ENCODE results near the gene SRGAP3.
"Not testable (repeated sequence)": the region's sequence is repeated elsewhere in the genome, so short reads cannot be mapped to it uniquely, and the experiment has no call there.

The SRGAP3 gene

DNA sequence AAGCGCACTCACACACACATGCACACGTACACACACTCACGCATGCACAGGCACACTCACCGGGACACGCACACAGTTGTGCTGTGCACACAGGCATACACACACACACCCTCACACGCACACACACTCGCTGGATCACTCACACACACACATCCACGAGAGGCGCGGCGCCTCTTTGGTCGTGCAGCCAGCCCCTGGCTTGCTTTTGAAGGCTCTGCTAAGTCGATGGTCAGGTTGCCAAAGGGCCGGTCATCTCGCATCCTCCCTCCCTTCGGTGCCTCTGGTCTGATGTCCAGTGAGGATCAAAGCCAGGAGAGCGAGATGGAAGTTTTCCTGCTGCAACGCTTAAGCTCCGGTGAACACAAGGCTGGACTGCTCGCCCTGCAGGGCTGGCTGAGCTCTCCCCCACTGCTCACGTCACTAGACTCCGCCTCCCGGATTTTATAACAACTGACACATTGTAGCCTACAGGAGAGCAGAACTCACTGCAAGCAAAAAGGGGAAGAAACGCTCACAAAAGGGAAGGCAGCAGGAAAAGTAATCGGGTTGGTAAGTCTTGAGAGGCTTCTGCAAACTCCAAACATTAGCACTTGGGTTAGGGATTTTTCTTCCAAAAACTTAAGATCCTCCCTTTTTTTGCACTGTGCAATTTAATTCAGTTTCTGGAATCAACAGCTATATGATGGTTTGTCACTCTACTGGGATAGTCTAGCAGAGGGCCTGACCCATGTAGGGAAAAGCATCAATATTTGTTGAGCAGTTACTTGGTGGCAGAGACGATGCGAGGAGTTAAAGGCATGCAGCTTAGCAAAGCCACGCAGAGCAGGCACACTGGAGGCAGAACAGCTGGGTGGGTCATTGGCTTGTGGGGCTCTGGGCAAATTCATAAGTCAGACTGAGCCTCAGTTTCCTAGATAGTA is at the start of gene SRGAP3:
Gene SRGAP3 (minus strand): TSS at position 374 of the 920 bp plus-strand sequence. CDS start 695 bp downstream, outside the sequence.
- DNase-seq, result peak; percentile 78

DNA sequence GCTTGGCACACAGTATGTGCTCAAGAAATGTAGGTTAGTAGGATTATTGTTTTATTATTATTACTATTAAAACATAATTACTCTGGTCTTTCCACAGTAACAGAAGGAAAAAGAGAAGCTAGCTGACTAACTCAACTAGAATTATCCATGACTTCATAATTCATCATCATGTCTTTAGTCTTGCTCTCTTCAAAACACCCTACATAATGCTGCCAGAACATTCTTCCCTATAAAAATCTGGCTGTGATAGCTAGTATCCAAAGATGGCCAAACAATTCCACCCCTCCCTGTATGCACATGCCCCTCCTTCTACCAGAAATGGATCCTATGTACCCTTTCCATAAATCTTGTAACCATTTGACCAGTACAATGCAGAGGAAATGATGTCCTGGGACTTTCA is 48.8 kb upstream of the SRGAP3 start:
- no peak for DNase-seq

DNA sequence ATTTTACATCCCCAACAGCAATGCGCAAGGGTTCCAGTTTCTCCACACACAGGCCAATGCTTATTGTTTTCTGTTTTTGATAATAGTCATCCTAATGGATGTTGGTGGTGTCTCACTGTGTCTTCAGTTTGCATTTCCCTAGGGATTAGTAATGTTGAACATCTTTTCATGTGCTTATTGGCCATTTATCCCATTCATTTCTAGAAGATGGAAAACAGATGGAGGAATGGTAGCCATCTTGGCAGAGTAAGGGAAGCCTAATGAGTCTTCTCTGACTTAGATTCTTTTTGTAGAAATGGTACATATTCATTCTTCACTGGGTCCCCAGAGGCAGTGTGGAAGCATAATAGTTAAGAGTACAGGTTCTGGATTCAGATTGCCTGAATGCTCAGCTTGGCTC is 46.8 kb upstream of the SRGAP3 start:
- no peak for DNase-seq

DNA sequence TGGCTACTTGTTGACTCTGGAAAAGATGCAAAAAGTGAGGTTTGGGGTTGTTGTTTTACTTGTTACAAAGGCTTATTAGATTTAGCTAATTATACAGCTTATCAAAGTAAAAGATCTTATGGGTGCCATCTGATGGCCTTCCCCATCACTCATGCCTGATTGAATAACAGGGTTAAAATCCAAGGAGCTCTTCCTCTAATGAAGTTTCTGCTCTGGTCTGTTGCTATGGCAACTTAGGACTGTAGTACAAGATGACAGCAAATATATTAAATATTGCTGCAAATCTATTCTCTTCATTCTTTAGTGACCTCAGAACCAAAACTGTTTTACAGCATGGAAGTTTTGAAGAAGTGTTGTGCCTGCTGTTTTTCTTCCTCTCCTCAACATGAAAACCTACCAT is 45.6 kb upstream of the SRGAP3 start:
- no peak for DNase-seq

DNA sequence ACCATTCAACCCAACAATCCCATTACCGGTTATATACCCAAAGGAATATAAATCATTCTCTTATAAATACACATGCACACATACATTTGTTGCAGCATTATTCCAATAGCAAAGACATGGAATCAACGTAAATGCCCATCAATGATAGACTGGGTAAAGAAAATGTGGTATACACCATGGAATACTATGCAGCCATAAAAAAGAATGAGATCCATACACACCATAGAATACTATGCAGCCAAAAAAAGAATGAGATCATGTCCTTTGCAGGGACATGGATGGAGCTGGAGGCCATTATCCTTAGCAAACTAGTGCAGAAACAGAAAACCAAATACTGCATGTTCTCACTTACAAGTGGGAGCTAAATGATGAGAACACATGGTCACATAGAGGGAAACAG is 44.5 kb upstream of the SRGAP3 start:
- not testable (repeated sequence) for DNase-seq

DNA sequence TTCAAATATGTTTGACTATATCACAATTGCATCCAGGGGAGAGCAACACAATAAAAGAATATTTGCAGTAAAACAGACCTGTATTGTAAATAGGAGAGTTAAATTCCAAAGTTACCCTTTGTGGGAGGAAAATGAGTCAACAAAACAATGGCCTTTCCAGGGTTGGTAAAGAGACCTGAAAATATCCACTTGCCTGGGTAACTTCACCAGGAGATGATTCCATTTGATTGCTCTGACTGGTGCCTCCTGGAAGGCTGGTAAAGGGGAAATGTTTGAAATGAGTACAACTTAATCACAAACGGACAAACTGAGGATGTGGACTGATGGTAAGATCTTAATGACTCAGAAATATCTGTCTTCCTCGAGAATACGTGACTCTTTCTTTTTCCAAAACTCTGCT is 43.6 kb upstream of the SRGAP3 start:
- DNase-seq, result no peak

DNA sequence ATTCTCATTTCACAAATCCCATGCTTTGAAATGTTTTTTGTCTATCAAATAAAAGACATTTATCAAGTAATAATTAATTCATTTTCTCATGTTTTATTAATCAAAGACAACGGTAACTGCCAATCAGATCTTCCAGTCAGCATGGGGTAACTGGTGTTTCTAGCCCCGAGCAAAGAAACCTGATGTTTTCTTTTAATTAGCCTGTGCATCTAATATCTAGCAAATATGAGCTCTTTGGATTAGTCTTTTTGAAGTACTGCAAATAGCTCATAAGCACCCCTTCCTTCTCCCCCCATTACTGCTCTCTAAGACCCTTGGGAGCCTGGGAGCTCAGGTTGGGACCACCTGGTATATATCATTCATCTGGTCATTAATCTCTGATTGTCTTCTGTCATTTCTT is 43.1 kb upstream of the SRGAP3 start:
- DNase-seq, result no peak

DNA sequence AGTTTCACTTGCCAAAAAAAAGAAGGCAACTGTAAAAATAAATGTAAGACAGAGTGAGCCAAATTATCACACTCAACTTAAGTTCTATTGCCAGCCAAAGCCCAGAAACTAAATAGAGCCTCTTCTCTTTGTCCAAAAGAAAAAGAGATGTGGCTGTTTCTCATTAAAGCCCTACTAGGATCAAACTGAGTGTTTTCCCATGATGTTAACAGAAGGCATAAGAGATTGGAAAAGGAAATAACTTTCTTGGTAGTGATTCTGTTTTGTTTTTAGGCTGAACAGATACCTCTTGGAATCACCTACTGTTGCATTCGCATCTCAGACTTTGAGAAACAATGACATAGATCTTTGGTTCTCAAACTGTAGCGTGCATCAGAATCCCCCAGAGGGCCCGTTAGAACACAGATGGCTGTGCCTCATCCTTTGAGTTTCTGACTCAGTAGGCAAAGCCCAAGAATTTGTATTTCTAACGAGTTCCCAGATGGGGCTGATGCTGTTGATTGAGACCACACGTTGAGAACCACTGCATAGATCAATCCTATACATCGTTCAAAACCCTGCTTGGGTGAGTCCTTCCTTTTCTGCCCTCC is 42.5 kb upstream of the SRGAP3 start:
- DNase-seq, result no peak

DNA sequence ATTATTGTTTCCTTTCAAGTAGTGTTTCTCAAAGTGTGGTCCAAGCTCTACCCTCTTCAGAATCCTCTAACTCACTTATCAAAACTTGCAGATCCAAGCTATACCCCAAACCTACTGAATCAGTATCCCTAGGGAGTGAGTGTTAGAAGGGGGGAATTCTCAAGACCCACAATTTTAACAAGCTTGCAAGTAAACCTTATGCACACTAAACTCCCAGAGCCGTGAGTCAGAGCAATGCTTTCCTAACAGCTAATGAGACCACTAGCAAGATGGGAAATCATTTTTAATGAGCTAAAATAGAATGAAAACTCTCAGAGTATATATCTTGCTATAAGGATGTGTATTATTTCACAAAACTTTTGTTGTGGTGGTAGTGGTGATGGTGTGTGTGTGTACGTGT is 41.1 kb upstream of the SRGAP3 start:
- DNase-seq, result no peak

DNA sequence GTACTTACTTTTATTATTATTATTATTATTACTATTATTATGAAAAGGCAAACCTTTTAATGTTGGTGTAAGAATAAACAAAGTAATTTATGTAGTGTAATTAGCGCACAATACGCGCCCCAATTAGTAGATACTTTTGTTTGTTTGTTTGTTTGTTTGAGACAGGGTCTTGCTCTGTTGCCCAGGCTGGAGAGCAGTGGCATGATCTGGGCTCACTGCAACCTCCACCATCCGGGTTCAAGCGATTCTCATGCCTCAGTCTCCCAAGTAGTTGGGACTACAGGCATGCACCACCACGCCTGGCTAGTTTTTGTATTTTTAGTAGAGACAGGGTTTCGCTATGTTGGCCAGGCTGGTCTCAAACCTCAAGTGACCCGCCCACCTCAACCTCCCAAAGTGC is 32.1 kb upstream of the SRGAP3 start:
- not testable (repeated sequence) for DNase-seq

DNA sequence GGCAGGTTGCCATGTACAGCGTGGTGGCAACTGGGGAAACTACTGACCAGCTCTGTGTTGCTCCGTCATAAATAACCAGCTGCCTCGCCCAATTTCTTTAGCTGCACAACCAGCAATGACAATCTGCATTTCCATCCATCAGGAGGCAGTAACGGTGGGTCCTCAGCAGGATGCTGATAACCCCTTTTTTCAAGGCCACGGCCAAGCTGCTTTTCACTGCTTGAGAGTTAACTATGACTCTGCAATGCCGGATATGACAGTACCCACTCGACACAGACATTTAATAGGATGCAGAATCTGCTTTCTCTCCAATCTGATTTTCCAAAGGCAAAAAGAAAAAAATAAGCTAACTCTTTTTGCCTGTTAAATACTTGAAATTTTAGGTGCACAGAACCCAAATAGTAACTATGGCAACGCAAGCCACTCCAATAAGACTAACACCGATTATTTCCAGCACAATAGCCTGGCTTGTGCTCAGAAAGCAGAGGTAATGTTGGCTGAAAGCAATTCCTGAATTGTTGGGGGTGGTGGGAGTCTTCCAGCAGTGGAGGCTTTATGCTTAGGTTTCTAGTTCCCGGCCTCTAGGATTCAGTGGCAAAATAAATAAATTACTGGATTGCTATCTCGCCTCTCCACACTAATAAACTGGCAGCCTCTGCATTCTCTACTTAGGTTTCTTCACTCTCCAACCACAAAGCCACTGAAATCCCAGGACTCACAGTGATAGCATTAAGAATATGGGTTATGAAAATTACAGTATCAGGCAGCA is 31.2 kb upstream of the SRGAP3 start:
- DNase-seq, result no peak

DNA sequence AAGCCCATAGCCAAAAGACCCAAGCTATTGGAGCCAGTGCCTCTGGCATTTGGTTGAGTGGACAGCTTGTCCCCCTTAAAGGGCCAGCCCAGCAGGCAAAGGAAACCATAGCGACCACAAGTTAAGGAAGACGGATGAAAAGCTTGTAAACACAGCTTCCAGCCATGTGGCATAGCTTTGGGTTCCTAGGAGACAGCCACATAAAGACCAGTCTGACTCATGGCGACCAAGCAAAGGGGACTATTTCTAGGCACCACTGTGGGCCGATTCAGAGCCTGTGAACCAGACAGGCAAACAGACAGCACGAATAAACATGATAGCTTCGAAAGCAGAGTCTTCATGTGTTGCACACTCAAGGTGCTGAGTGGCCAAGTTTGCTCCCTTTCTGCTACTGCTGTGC is 30.5 kb upstream of the SRGAP3 start:
- no peak for DNase-seq

DNA sequence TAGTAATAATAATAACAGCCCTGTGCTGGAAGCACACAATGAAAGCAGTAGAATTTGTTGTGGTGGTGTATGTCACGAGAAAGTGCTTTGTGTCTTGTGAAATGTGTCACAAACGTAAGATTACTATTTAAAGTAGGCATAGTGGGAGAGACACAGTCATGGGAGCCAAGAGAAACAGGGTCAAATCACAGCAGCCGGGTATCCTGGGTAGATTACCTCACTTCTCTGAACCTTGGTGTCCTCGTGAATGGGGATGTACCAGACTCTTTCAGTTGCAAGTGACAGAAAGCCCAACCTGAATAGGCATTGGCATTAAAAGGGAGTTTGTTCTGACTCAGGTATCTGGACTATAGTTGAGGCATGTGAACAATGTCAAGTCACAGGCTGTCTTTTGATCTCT is 29.1 kb upstream of the SRGAP3 start:
- DNase-seq, result no peak

DNA sequence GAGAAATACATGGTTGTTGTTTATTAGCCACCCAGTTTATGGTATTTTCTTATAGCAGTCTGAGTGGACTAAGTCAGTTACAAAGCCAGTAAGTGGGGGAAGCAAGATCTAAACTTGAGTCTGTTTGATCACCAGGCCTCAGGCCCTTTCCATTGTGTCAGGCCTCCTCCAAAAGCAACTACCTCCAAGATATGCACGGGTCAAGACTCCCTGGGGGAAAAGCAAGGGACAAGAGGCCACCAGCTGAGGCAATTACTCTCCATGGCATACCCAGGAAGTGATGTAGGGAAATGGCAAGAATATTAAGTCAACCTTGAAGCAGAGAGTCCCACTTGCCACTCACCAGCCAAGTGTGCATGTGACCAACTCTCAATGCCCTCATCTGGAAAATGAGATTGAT is 28.6 kb upstream of the SRGAP3 start:
- DNase-seq, result no peak

DNA sequence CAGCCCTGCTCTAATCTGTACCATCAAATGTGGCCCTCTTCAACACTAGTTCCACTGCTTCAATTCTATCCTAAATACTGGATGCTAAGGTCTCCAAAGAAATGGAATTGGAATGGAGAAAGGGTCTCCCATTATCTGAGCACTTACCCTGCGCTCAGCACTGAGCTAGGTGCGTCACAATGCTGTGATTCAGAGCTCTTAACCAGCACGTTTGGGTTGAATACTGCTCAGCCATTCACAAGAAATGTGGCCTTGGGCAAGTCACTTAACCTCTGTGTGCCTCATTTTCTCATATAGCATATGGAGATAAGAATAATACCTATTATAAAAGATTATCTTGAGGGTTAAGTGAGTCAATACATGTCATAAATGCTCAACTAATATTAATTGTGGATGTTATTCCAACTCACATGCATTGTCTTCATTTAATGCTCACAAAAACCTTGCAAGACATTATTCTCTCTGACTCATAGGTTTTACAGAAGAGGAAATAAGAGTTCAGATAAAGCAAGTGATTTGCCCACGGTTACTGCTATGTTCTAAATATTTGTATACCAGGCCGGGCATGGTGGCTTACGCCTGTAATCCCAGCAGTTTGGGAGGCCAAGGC is 27.4 kb upstream of the SRGAP3 start:
- no peak for DNase-seq

DNA sequence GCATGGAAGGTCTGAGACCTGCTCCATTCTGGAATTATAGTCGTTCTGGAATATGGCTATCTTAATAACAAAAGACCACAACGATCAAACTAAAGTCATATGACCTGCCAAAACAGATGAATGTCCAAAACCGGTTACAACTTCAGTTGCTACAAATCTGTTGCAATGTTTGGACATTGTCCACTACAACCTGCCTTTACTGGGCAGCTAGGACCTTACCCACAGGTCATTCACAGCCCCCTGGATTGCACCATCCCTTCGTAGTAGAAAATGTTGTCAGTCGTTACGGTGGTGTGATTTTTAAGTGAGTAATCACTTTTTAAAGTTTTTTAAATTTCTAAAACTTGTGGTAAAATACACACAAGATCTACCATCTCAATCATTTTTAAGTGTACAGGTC is 22.5 kb upstream of the SRGAP3 start:
- DNase-seq, result no peak

DNA sequence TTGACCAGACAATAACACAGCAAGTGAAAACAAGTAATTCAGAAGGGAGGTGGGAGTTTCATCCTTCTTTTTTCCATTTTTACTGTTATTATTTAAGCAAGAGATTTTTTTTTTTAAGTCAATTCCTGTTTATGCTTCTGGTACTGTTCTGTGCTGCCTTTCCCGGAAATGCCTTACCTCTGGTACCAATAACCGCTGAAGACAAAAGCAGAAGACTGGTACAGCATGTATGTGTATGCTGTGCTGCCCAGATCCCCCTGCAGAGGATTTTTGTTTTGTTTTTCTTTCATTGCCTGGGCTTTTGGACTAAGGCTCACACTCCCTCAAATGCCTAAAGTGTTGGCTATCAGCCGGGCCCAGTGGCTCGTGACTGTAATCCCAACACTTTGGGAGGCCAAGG is 21.3 kb upstream of the SRGAP3 start:
- DNase-seq, result no peak

DNA sequence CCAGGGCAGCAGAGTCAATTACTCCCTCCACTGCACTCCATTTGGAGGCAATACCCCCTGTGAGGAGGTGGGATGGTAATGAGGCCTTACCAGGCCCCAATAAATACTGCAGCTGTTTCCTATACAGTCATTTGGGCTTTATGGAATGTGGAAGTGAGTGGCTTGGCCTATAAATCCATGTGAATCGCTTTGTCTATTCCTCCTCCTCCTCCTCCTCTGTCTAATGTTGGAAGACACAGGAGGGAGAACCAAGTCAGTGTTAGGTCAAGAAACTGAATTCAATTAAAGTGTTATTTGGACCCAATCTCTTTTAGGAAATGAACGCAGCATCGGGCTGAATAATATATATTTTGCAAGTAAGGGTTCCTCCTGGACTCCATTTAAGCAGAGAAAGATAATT is 17.3 kb upstream of the SRGAP3 start:
- no peak for DNase-seq

DNA sequence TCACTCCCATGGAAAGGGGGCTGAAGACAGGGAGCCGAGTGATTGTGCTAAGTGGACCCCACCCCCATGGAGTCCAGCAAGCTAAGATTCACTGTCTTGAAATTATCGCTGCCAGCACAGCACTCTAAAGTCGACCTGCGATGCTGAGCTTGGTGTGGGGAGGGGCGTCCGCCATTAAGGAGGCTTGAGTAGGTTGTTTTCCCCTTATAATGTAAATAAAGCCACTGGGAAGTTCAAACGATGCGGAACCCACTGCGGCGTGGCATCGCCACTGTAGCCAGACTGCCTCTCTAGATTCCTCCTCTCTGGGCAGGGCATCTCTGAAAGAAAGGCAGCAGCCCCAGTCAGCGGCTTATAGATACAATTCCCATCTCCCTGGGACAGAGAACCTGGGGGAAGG is 10.9 kb upstream of the SRGAP3 start:
- no peak for DNase-seq

DNA sequence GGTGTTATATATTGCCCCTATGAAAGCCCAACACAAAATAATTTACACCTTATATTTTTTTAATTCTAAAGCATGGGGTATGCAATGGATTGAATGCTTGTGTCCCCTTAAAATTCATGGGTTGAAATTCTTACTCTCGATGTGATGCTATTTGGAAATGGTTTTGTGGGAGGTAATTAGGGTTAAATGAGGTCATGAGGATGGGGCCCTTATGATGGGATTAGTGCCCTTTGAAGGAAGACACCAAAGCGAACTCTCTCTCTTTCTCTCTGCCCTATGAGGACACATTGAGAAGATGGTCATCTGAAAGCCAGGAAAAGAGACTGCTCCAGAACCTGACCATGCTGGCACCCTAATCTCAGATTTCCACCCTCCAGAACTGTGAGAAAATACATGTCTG is 7.6 kb upstream of the SRGAP3 start:
- DNase-seq, result no peak

DNA sequence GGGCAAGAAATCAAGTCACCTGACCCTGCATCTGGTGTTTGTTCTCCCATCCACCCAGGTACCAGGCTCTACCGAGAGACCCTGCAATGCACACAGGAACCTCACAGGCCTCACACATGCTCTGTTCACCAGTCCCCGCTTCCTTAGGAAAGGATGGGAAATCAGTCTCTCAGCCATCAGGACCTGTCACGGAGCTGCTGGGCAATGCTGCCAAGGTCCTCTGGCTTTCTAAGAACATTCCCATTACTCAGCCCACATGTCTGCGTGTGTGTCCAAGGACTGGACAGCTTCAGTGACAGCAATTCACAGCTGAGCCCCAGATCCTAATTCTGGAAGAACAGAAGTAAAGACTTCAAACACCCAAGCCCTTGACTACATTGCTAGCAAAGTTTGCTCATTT is 6.5 kb upstream of the SRGAP3 start:
- DNase-seq, result no peak

DNA sequence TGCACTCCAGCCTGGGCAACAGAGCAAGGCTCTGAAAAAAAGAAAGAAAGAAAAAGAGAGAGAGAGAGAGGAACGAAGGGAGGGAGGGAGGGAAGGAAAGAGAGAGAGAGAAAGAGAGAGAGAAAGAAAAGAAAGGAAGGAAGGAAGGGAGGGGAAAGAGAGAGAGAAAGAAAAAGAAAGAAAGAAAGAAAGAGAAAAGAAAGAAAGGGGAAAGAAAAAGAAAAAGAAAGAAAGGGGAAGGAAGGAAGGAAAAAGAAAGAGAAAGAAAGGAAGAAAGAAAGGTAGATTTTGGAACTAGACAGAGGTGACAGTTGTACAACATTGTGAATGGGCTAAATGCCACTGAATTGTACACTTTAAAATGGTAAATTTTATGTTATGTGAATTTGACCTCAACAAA is 5.3 kb upstream of the SRGAP3 start:
- DNase-seq, result no peak

DNA sequence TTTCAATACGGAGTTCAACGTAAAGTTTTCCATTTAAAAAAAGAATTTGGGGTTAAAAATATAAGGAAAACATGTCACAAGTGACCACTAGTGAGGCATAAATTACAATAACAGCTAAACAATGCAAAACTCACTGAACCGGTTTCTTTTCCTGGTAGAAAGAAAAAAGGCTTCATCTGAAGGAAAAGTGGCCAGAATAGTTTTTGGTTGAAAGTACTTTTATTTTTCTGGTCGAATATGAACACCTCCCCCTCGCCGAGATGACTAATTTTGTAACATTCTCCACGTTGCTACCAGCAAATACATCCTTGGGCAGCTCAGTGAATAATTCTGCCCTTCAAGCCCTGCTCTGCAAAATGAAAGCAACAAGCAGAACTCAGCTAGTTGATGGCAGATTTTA is 3.9 kb upstream of the SRGAP3 start:
- DNase-seq, result no peak

Measured in activated CD8-positive, alpha-beta memory T cell treated with anti-CD3 and anti-CD28 coated beads, Interleukin-2, amount 50 U/mL, for 48 hours (primary cell).